ENCODE results near the gene PAQR7.

The PAQR7 gene

DNA sequence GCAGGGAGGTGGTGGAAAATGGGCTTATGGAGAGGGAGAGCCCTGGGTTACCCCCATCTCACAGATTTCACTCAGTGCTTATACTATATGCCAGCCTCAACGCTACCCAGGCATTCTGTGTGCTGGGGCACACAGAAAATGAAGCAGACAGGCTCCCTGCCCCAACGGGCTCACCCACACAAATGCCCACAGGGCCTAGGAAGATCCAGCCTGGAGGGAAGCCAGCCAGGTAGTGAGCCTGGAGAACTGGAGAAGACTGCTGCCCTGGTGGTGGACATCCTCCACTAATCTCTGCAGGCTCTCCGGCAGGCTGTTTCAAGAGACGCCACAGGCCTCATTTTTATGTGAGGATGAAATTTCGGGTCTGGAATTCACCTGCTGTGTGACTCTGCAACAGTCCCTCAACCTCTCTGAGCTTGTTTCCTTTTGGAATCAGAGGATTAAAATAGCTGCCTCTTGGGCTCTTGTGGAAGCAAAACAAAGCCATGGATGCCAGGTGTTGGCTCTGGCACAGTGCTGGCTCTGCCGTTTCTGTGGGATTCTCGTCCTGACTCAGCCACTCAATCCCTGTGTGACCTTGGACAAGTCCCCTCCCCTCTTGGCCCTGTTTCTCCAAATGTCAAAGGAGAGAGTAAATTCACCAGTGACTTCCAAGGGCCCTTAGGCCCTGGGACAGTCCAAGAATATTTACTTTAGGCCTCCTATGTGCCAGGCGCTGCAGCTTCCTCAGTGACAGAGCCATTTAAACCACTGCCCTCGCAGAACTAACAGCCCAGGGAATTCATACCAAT, 3.6 kb downstream of the PAQR7 start:
- no peak for DNase-seq

DNA sequence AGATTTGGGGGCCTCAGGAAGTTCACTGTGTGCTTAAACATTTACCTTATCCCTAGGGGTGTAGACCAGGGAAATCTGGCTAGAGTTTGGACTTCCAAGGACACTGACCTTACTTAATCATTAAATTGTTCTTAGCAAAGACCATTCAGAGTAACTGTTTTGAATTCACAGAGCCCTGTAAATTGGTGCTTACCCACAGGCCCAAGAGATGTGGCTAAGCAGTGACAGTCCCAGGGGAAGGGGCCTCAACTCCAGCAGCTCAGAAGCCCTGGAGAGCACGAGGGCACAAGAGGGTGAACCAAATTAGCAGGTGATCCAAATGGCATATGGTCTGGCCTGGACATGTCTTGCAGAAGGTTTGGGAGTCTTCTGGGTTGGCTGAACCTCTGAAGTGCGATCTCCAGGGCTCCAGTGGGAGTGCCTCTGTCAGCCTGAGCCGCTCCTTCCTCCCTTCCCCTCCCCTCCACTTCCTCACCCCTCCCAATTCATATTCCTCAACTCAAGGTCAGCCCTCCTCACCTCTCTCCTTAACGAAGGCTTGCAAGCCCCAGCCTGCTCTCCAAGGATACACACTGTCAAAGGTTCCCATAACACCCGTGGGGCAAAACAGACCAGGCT, 4.3 kb downstream of the PAQR7 start:
- DNase-seq: no peak

DNA sequence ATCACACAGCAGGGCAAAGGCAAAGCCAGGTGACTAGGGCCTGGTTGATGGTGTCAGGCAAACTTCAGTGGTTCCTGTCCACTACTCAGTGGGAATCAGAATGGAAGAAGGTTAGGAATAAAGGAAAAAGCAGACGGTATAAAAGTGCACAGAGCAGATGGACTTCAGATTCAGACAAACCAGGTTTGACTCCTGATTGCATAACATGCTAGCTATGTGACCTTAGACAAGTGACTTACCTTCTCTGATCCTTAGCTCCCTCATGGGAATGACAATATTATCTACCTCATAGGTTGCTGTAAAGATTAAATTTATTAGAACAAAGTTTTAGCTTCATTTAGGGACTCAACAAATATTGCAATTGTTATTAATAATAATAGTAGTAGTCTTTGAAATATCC, 4.9 kb downstream of the PAQR7 start:
- no peak for DNase-seq

DNA sequence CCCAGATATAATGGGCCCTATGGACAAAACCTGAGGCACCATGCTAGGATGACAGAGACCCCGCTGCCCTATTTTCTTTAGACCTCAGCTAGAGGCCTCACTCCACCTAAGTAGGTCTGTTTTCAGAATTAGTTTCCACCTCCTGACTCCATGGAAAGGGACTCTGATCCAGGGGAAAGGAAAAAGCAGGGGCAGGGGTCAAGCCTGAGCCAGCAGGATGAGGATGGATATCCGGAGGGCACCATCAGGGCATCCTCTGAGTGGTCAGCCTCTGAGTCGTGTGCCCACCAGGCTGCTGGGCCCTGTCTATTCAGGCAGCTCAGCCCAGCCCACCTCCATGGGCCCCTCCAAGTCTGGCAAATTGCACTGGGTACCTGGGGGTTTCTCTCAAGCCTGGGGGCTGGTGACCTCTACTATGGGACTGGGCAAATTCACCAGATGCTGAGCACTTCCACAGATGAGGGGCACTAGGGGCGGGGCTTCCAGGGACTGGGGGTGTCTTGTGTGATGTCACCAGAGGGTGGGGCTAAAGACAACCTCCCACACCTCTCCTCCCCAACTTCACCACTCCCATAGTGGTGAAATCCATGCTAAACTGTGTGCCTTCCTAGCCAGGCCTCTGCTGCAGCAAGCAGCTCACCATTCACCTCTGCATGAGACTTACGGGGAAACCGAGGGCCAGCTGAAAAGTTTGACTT, 5.5 kb downstream of the PAQR7 start:
- no peak for DNase-seq

DNA sequence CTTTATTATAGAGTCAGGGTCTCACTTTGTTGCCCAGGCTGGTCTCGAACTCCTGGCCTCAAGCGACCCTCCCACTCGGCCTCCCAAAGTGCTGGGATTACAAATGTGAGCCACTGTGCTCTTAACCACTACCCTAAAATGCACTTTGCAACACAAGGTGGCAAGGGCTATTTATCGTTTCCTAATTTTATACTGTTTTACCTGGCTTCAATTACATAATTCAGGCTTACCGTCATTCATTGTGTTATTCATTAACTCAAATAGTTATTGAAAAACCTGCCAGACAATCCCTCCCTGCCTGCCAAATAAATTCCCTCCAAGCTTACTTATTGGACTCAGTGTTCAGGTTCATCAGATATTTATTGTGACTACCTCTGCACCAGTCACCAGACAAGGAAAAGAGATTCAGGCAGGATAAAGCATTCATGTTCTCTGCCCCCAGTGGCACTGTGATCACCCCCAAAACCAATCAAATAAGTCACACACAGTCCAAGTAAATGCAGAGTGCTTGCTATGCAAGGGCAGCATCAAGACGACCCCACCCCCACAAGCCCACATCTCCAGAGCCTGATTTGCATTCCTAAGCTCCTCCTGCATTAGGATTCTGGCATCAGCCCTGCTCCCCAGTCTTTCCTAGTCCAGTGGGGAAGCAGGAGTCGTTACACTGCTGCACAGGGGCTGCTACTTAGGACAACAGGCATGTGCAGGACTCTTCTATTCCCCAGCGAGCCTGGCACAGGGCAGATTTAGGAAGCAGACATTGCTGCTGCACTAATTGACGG, 8.1 kb downstream of the PAQR7 start:
- no peak for DNase-seq

DNA sequence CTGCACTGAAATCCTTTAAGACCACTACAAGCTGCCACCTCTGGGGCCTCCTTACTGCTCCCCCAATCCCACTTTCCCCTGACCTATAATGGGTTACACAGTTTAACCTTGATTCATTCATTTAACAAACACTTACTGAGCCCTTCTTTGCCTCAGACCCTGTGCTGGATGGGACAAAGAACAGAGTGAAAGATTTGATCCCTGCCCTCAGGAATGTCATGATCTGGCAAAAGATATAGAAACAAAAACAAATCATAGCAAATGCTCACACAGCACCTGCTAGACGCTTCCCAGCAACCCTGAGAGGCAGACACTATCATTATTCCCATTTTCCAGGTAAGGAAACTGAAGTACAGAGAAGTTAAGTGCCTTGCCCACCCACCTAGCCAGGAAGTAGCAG, 9.2 kb downstream of the PAQR7 start:
- no peak for DNase-seq

DNA sequence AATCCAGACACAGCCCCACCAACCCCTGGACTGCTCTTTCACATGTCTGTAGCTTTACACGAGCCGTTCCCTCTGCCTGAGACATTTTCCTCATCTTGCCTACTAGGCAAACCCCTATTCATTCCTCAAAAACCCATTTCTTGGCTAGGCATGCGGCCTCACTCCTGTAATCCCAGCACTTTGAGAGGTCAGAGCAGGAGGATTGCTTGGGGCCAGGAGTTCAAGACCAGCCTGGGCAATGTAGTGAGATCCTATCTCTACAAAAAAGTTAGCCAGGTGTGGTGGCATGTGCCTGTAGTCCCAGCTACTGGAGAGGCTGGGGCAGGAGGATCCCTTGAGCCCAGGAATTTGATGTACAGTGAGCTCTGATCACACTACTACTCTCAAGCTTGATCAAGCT, 11.1 kb downstream of the PAQR7 start:
- no peak for DNase-seq

DNA sequence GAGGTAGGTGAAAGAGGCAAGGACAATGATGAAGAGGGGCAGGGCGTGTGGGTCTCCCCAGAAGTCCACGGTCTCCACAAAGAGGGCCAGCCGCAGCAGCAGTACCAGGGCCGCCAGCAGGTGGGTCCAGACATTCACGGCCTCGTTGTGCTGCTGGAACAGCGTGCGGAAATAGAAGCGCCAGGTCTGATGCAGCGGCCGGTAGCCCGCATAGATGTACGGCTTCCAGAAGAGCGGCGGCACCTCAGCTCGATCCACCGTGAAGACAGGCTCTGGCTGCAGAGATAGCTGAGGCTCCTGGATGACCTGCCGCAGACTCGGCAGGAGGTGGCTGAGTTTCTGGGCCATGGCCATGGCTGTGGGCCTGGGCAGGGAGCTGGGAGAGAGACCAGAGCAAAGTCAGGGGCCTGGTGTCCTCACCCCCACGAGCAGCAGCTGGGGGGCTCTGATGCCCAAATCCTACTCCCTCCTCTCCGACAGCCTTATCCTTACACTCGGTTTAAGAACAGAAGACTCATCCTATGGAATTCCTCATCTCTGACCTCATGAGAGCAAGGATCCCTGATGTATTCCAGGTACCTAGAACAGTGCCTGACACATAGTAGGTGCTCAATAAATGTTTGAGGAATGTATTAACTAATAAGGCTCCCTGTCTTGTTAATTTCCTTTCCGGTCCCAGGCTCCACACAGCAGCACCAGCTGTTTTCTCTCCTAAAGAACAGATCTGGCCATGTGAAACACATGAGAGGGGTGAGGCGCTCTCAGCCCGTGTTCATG, 11.8 kb downstream of the PAQR7 start:
- DNase-seq: no peak

DNA sequence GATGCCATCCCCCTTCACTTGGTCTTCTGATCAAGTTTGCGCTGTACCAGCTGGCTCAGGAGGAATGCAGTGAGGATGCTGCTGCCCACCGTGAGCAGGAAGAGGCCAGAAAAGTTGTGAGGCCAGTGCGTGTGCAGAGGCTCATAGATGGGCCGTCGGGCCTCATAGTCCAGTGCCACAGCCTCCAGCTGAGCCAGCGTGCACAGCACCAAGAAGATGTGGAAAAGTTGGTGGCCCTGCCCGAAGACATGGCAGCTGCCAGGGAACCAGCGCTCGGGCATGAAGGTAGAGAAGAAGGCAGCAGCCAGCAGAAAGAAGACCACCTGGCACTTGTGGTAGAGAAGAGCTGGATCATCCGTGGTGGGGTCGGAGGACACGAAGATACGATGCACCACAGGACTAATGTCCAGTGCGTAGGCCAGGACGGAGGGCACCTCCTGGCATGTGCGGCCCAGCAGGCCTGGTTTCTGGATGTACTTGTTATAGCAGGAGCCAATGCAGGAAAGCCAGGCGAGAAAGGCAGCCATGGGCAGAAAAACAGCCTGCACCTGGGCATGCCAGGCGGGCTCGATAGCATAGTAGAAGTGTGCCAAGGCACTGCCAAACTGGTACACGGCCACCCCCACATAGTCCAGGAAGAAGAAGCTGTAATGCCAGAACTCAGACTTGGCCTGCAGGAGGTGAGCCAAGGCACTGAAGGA, 12.6 kb downstream of the PAQR7 start:
- DNase-seq: no peak

DNA sequence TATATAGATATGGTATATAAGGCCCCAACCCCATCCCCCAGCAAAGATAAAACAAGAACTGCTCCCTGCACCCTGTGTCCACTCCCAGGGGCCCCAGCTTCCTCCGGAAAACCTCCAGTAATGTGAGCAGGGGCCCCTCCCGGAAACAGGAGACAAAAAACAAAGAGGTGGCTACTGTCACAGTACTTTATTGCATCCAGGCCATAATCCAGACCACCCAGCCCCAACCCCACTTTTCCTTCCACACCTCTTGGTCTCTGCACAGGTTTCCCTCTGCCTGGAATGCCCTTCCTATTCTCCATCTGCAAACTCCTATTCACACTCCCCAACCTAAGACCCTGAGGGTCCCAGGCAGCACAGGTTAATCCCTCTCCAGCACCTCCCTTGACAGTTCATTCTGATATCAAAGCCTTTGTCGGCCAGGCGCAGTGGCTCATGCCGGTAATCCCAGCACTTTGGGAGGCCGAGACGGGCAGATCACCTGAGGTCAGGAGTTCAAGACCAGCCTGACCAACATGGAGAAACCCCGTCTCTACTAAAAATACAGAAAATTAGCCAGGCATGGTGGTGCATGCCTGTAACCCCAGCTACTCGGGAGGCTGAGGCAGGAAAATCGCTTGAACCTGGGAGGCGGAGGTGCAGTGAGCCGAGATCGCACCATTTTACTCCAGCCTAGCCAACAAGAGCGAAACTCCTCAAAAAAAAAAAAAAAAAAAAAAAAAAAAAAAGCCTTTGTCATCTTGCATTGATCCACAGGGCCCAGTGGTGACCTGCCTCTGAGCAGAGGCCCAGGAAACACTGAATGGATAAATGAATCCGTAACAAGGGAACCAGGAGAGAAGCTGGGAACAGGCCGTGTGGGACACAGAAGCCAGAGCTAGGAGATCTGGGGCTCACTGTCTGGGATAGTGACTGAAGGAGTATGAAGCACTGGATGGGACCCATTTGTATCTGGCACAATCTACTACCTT, 13.9 kb downstream of the PAQR7 start:
- peak; percentile 73 for DNase-seq

DNA sequence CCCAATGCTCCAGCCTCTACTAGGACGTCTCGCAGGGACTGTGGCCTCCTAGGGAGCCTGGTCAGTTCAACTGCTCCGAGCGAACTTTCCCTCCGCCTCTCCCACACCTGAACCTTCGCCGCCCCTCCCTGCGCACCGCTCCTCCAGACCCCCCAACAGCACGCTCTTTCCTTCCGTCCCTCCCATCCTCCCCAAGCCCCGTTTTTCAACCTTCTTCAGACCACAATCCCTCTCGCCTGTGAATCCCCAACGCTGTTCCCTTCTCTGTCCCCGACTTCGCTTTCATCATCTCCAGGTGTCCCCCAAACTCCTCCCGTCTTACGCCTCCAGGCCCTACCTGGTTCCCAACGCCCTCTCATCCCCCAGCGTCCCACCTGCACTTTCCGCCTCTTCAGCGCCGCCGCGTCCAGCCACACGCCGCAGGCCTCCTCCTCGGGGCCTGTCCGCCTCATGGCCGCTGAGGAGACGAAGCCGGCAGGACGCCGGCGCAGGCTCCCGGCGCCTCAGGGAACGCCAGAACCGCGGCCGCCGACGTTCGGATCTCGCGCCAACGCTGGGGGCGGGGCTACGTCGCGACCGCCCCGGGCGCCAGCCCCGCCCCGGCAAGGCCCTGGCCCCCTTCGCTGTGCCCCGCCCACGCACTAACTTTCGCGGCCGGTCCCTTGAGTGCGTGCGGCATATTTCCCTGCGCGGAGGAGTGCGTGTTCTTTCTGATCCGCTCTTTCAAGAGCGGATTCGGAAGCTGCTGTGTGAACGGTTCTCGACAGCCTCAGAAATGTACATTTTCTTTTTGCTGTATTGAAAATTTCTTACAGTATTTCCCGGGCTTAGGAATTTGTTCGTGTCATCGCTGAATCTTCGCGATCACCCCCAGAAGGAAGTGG, 16.4 kb downstream of the PAQR7 start, which contains the start of gene AUNIP:
Gene AUNIP, minus strand, starts transcription at position 552 of the 884 bp plus-strand sequence. Its CDS starts 100 bp downstream, at position 452.
- DNase-seq: peak; percentile 89

DNA sequence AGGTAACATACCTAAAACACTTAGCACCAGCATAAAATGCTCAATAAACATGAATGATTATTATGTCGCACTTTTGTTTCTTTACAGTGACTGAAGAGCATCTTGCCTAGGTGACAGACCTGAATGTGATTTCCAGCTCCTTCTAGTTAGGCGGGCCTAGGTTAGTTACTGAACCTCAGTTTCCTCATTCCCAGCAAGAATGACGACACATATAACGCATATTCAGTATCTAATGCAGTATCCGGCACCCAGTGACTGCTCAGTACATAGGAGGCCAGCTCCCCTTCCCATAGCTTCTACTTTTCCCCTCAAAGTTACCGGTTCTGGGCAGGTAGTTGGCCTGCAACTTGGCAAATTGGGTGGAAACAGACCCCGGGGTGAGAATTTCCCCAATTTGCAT, 17.0 kb downstream of the PAQR7 start:
- DNase-seq: no peak

DNA sequence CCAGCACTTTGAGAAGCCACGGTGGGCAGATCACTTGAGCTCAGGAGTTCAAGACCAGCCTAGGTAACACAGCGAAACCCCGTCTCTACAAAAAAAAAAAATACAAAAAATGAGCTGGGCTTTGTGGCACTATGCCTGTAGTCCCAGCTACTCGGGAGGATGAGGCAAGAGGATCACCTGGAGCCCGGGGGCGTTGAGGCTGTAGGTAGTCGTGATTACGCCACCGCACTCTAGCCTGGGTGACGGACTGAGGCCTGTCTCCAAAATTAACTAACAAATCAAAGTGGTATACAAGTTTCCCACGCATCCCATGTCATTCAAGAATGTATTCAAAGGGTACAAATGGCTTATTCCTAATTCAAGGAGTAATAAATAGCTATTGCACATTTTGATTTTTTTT, 18.7 kb downstream of the PAQR7 start:
- no peak for DNase-seq

DNA sequence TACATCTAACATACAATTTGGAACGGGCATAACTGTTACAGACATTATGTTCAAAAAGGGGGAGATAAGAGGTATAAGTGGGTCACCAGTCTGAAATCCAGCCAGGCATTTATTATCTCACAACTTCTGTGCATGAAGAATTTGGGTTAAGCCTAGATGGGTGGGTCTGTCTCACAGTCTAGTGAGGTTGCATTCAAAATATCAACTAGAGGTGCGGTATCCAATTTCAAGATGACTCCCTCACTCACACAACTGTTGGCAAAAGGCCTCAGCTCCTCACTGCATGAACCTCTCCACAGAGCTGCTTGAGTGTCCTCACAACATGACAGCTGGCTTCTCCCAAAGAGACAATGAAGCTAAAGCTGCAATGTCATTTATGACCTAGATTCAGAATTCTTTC, 21.0 kb downstream of the PAQR7 start:
- no peak for DNase-seq

DNA sequence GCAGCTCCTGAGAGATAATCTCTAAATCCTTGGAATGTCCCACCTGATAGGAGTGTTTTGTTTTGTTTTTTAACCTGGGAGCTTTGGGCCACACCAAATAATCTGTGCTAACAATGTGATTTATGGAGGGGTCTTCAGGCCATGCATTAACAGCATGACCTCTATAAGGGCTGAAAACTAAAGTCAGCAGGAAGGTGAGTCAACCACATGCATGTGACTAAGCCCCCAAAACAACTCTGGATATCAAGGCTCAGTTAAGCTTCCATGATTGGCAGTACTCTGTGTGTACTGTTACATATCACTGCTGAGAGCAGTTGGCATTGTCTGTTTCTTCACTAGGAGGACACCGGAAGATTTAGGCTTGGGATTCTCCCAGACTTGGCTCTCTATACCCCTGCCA, 27.0 kb downstream of the PAQR7 start:
- DNase-seq: no peak

DNA sequence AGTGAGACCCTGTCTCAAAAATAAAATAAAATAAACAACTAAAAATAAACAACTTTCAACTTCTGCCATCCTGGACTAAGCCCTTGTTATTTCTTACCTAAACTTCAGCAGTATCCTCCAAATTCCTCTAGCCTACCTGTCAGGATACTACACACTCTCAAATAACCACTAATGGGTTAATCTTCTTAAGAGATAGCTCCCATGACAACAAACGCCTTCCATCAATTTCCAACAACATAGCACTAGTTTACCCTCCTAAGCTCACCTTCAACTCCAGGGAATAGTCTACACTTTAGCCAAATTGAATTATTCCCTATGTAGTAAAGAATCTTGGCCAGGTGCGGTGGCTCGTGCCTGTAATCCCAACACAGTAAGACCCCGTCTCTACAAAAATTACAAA, 27.6 kb downstream of the PAQR7 start:
- DNase-seq: no peak

DNA sequence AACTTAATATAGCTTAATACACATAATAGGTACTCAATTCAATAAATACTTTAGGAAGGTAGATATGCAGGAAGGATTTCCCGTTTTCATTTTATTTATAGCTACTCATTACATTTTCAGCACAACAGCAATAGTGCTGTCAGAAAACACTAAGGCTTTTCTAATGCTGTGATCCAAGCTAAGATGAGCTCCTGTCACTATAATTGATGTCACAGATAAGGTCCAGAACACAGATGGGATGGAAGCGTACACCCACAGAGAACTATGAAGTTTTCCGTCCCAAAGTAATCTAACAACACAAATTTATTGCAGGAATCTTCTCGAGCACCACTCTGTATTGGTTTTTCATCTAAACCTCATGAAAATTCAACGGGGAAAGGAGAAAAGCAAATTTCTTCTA, 29.8 kb downstream of the PAQR7 start:
- no peak for DNase-seq

DNA sequence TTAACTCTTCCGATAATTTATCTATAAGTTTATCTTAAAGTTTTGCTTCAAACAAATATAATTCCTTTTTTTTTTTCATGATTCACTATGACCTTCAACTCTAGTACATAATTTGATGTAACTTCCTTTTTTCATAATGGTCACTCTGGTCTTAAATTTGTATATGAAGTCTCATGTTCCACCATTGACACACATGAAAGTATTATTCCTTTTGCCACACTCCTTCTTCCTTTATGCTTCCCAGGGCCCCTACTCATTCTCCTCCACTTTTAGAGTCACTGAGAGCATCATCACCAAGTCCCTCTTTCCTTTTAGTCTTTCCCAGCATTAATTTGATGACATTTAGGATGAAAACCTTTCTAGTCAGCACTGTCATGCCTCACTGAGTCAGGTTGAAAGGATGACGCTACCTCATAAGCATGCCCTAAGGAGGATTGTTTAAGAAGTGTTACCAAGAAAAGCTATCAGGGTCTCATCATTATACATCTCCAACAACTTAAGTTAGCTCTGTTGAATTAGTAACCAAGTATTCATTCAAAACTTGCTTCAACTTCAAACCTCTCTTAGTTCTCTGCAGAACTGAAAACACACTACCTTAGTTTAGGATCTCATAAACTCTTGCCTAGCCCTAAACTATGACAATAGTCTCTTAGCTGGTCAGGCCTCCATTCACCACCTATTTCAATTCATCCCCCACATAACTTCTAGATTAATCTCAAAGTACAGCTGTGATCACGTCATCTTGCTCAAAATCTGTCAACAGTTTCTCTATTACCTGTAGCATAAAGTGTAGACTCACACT, 30.8 kb downstream of the PAQR7 start:
- DNase-seq: no peak

DNA sequence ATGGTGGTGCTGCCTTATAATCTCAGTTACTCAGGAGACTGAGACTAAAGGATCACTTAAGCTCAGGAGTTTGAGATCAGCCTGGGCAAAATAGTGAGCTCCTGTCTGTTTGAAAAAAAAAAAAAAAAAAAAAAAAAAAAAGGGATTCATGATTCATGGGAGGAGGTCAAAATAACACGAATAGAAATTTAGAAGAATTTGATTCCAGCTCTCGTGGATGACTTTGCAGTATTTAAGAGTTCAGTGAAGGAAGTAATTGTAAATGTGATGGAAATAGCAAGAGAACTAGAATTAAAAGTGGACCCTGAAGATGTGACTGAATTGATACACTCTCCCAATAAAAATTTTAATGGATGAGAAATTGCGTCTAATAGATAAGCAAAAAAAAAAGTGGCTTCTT, 32.0 kb downstream of the PAQR7 start:
- DNase-seq: no peak

Measured in KG1 (cell line).